SK-N-SH treated with all-trans-retinoic acid at 6 μM for 48 hours (cell line): Measurements from ENCODE around the gene MYO15B.

ENCODE experiments used
- ATAC-seq: fragments of 200-7000 bp; cut with Tn5 transposase; 3 replicates; pipeline ENCODE4 v1.9.1; 2020; ENCODE audit warnings: mild to moderate bottlenecking, moderate library complexity
- ARNTL ChIP-seq: fragments of 450-650 bp; formaldehyde crosslinking; IDR thresholded peaks from 2 replicates; pipeline ENCODE4 v1.5.0; 2020; ENCODE audit warnings: low read depth, mild to moderate bottlenecking, moderate library complexity, borderline replicate concordance
- BACH2 ChIP-seq: fragments of 250-450 bp; sonication (Bioruptor Pico); IDR thresholded peaks from 2 replicates; pipeline ENCODE4 v1.9.0; 2021; ENCODE audit warnings: mild to moderate bottlenecking, borderline replicate concordance
- CSDC2 ChIP-seq: fragments of 250-450 bp; sonication (Bioruptor Pico); IDR thresholded peaks from 2 replicates; pipeline ENCODE4 v1.5.0; 2020; ENCODE audit warnings: mild to moderate bottlenecking, moderate library complexity
- CSRNP3 ChIP-seq: fragments of 250-450 bp; sonication (Bioruptor Pico); IDR thresholded peaks from 2 replicates; pipeline ENCODE4 v1.5.1; 2021; ENCODE audit warnings: mild to moderate bottlenecking, moderate library complexity
- ESRRG ChIP-seq: fragments of 250-450 bp; sonication (Bioruptor Pico); IDR thresholded peaks from 2 replicates; pipeline ENCODE4 v1.6.1; 2021; ENCODE audit warnings: mild to moderate bottlenecking
- ISL1 ChIP-seq: fragments of 250-450 bp; sonication (Bioruptor Pico); IDR thresholded peaks from 2 replicates; pipeline ENCODE4 v2.1.2; 2022; ENCODE audit warnings: mild to moderate bottlenecking, moderate library complexity
- OSR1 ChIP-seq: fragments of 250-450 bp; sonication (Bioruptor Pico); IDR thresholded peaks from 2 replicates; pipeline ENCODE4 v1.8.0; 2022; ENCODE audit warnings: moderate library complexity, mild to moderate bottlenecking, inconsistent platforms
- PATZ1 ChIP-seq: fragments of 250-450 bp; sonication (Bioruptor Pico); IDR thresholded peaks from 2 replicates; pipeline ENCODE4 v1.8.0; 2020; ENCODE audit warnings: mild to moderate bottlenecking, moderate library complexity, borderline replicate concordance
- POU6F1 ChIP-seq: fragments of 250-450 bp; sonication (Bioruptor Pico); IDR thresholded peaks from 2 replicates; pipeline ENCODE4 v1.8.0; 2021; ENCODE audit warnings: low read depth, mild to moderate bottlenecking, moderate library complexity, borderline replicate concordance
- PPARA ChIP-seq: fragments of 250-450 bp; sonication (Bioruptor Pico); IDR thresholded peaks from 2 replicates; pipeline ENCODE4 v1.5.0; 2020; ENCODE audit warnings: mild to moderate bottlenecking, borderline replicate concordance
- RARB ChIP-seq: fragments of 250-450 bp; sonication (Bioruptor Pico); IDR thresholded peaks from 2 replicates; pipeline ENCODE4 v1.8.0; 2021; ENCODE audit warnings: mild to moderate bottlenecking, moderate library complexity
- SNAI2 ChIP-seq: fragments of 250-450 bp; sonication (Bioruptor Pico); IDR thresholded peaks from 2 replicates; pipeline ENCODE4 v1.5.0; 2020; ENCODE audit warnings: mild to moderate bottlenecking, moderate library complexity
- TCF4 ChIP-seq: fragments of 250-450 bp; sonication (Bioruptor Pico); IDR thresholded peaks from 2 replicates; pipeline ENCODE4 v1.8.0; 2021; ENCODE audit warnings: mild to moderate bottlenecking, moderate library complexity, borderline replicate concordance
- TOX ChIP-seq: fragments of 250-450 bp; sonication (Bioruptor Pico); IDR thresholded peaks from 2 replicates; pipeline ENCODE4 v1.8.0; 2021; ENCODE audit warnings: mild to moderate bottlenecking, moderate library complexity, borderline replicate concordance
- TSHZ2 ChIP-seq: fragments of 250-450 bp; sonication (Bioruptor Pico); IDR thresholded peaks from 2 replicates; pipeline ENCODE4 v1.5.0; 2020; ENCODE audit warnings: mild to moderate bottlenecking, moderate library complexity
- ZC3H10 ChIP-seq: fragments of 250-450 bp; sonication (Bioruptor Pico); IDR thresholded peaks from 2 replicates; pipeline ENCODE4 v1.5.1; 2021; ENCODE audit warnings: mild to moderate bottlenecking, moderate library complexity
- ZFP3 ChIP-seq: fragments of 250-450 bp; sonication (Bioruptor Pico); IDR thresholded peaks from 2 replicates; pipeline ENCODE4 v1.5.0; 2020; ENCODE audit warnings: mild to moderate bottlenecking, moderate library complexity
- ZFP30 ChIP-seq: fragments of 450-650 bp; formaldehyde crosslinking; IDR thresholded peaks from 2 replicates; pipeline ENCODE4 v1.5.0; 2022; ENCODE audit warnings: mild to moderate bottlenecking, moderate library complexity
- ZNF565 ChIP-seq: fragments of 450-650 bp; formaldehyde crosslinking; conservative IDR thresholded peaks from 2 replicates; pipeline ENCODE4 v1.5.0; 2020; ENCODE audit warnings: low read depth, mild to moderate bottlenecking, moderate library complexity
- ZNF70 ChIP-seq: fragments of 450-650 bp; formaldehyde crosslinking; IDR thresholded peaks from 2 replicates; pipeline ENCODE4 v1.5.0; 2020; ENCODE audit warnings: mild to moderate bottlenecking, moderate library complexity
- ZNF8 ChIP-seq: fragments of 450-650 bp; formaldehyde crosslinking; IDR thresholded peaks from 2 replicates; pipeline ENCODE4 v1.5.0; 2020; ENCODE audit warnings: mild to moderate bottlenecking, moderate library complexity

MYO15B gene

GRCh38 chr17:75570034-75570676, 17.4 kb upstream of the MYO15B start:
- TF ChIP-seq PATZ1 (CRISPR knock-in tag) (no peak), RARB (CRISPR knock-in tag) (no peak), TCF4 (CRISPR knock-in tag) (no peak), ISL1 (no peak), CSRNP3 (CRISPR knock-in tag) (no peak), ZNF565 (no peak), BACH2 (no peak), TOX (CRISPR knock-in tag) (no peak), ZNF70 (CRISPR knock-in tag) (no peak), TSHZ2 (CRISPR knock-in tag) (no peak), ZNF8 (CRISPR knock-in tag) (no peak), POU6F1 (no peak), ZFP3 (CRISPR knock-in tag) (no peak), OSR1 (CRISPR knock-in tag) (no peak), SNAI2 (no peak)
- TF ChIP-seq, all 23 proteins: peak for 0
- no peak for ATAC-seq

- ATAC-seq, result no peak; the same call in 1 of the 3 replicates
- TF ChIP-seq BACH2, result no peak
- TF ChIP-seq ZNF565, result no peak
- TF ChIP-seq POU6F1, result no peak
- no peak for TF ChIP-seq TSHZ2 (CRISPR knock-in tag)
- TF ChIP-seq ZNF70 (CRISPR knock-in tag), result no peak
- TF ChIP-seq ESRRG, result no peak
- no peak for TF ChIP-seq ISL1
- TF ChIP-seq ZNF8 (CRISPR knock-in tag), result no peak
- no peak for TF ChIP-seq ARNTL (CRISPR knock-in tag)
- TF ChIP-seq ZFP3 (CRISPR knock-in tag), result no peak
- no peak for TF ChIP-seq PPARA
- no peak for TF ChIP-seq ZC3H10 (CRISPR knock-in tag)
- TF ChIP-seq SNAI2, result no peak
- TF ChIP-seq CSDC2 (CRISPR knock-in tag), result no peak
- TF ChIP-seq TOX (CRISPR knock-in tag), result no peak
- no peak for TF ChIP-seq CSRNP3 (CRISPR knock-in tag)
- TF ChIP-seq TCF4 (CRISPR knock-in tag), result no peak
- TF ChIP-seq RARB (CRISPR knock-in tag), result no peak
- TF ChIP-seq ZFP30 (CRISPR knock-in tag), result no peak
Measured at GRCh38 chr17:75570772-75571171, 16.8 kb upstream of the MYO15B start.
